ENCODE measurements around the gene PIP4K2A.

- TF ChIP-seq, protein P1, sequence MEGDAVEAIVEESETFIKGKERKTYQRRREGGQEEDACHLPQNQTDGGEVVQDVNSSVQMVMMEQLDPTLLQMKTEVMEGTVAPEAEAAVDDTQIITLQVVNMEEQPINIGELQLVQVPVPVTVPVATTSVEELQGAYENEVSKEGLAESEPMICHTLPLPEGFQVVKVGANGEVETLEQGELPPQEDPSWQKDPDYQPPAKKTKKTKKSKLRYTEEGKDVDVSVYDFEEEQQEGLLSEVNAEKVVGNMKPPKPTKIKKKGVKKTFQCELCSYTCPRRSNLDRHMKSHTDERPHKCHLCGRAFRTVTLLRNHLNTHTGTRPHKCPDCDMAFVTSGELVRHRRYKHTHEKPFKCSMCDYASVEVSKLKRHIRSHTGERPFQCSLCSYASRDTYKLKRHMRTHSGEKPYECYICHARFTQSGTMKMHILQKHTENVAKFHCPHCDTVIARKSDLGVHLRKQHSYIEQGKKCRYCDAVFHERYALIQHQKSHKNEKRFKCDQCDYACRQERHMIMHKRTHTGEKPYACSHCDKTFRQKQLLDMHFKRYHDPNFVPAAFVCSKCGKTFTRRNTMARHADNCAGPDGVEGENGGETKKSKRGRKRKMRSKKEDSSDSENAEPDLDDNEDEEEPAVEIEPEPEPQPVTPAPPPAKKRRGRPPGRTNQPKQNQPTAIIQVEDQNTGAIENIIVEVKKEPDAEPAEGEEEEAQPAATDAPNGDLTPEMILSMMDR (IDR thresholded peaks at IDR 0.05), result no peak
- TF ChIP-seq ZFX (IDR thresholded peaks at IDR 0.05; ENCODE audit: borderline replicate concordance), result no peak
Measured at GRCh38 chr10:22693371-22693784, 21.0 kb downstream of the PIP4K2A start.

Data from 22Rv1 (cell line).